SK-N-SH treated with all-trans-retinoic acid at 6 μM for 48 hours (cell line): Measurements from ENCODE around the gene POMGNT1.

Source experiments
- ATAC-seq: fragments of 200-7000 bp; cut with Tn5 transposase; 3 replicates; pipeline ENCODE4 v1.9.1; 2020; ENCODE audit warnings: mild to moderate bottlenecking, moderate library complexity
- ARNTL ChIP-seq: fragments of 450-650 bp; formaldehyde crosslinking; IDR thresholded peaks from 2 replicates; pipeline ENCODE4 v1.5.0; 2020; ENCODE audit warnings: low read depth, mild to moderate bottlenecking, moderate library complexity, borderline replicate concordance
- BACH2 ChIP-seq: fragments of 250-450 bp; sonication (Bioruptor Pico); IDR thresholded peaks from 2 replicates; pipeline ENCODE4 v1.9.0; 2021; ENCODE audit warnings: mild to moderate bottlenecking, borderline replicate concordance
- CREB5 ChIP-seq: fragments of 250-450 bp; sonication (Bioruptor Pico); IDR thresholded peaks from 2 replicates; pipeline ENCODE4 v1.5.1; 2020; ENCODE audit warnings: low read depth, mild to moderate bottlenecking, moderate library complexity
- CSDC2 ChIP-seq: fragments of 250-450 bp; sonication (Bioruptor Pico); IDR thresholded peaks from 2 replicates; pipeline ENCODE4 v1.5.0; 2020; ENCODE audit warnings: mild to moderate bottlenecking, moderate library complexity
- CSRNP3 ChIP-seq: fragments of 250-450 bp; sonication (Bioruptor Pico); IDR thresholded peaks from 2 replicates; pipeline ENCODE4 v1.5.1; 2021; ENCODE audit warnings: mild to moderate bottlenecking, moderate library complexity
- ESRRG ChIP-seq: fragments of 250-450 bp; sonication (Bioruptor Pico); IDR thresholded peaks from 2 replicates; pipeline ENCODE4 v1.6.1; 2021; ENCODE audit warnings: mild to moderate bottlenecking
- GLIS3 ChIP-seq: fragments of 250-450 bp; sonication (Bioruptor Pico); IDR thresholded peaks from 2 replicates; pipeline ENCODE4 v1.5.0; 2020; ENCODE audit warnings: mild to moderate bottlenecking, moderate library complexity
- ISL1 ChIP-seq: fragments of 250-450 bp; sonication (Bioruptor Pico); IDR thresholded peaks from 2 replicates; pipeline ENCODE4 v2.1.2; 2022; ENCODE audit warnings: mild to moderate bottlenecking, moderate library complexity
- OSR1 ChIP-seq: fragments of 250-450 bp; sonication (Bioruptor Pico); IDR thresholded peaks from 2 replicates; pipeline ENCODE4 v1.8.0; 2022; ENCODE audit warnings: moderate library complexity, mild to moderate bottlenecking, inconsistent platforms
- PATZ1 ChIP-seq: fragments of 250-450 bp; sonication (Bioruptor Pico); IDR thresholded peaks from 2 replicates; pipeline ENCODE4 v1.8.0; 2020; ENCODE audit warnings: mild to moderate bottlenecking, moderate library complexity, borderline replicate concordance
- POU6F1 ChIP-seq: fragments of 250-450 bp; sonication (Bioruptor Pico); IDR thresholded peaks from 2 replicates; pipeline ENCODE4 v1.8.0; 2021; ENCODE audit warnings: low read depth, mild to moderate bottlenecking, moderate library complexity, borderline replicate concordance
- PPARA ChIP-seq: fragments of 250-450 bp; sonication (Bioruptor Pico); IDR thresholded peaks from 2 replicates; pipeline ENCODE4 v1.5.0; 2020; ENCODE audit warnings: mild to moderate bottlenecking, borderline replicate concordance
- SNAI2 ChIP-seq: fragments of 250-450 bp; sonication (Bioruptor Pico); IDR thresholded peaks from 2 replicates; pipeline ENCODE4 v1.5.0; 2020; ENCODE audit warnings: mild to moderate bottlenecking, moderate library complexity
- TCF4 ChIP-seq: fragments of 250-450 bp; sonication (Bioruptor Pico); IDR thresholded peaks from 2 replicates; pipeline ENCODE4 v1.8.0; 2021; ENCODE audit warnings: mild to moderate bottlenecking, moderate library complexity, borderline replicate concordance
- TOX ChIP-seq: fragments of 250-450 bp; sonication (Bioruptor Pico); IDR thresholded peaks from 2 replicates; pipeline ENCODE4 v1.8.0; 2021; ENCODE audit warnings: mild to moderate bottlenecking, moderate library complexity, borderline replicate concordance
- TSHZ2 ChIP-seq: fragments of 250-450 bp; sonication (Bioruptor Pico); IDR thresholded peaks from 2 replicates; pipeline ENCODE4 v1.5.0; 2020; ENCODE audit warnings: mild to moderate bottlenecking, moderate library complexity
- ZC3H10 ChIP-seq: fragments of 250-450 bp; sonication (Bioruptor Pico); IDR thresholded peaks from 2 replicates; pipeline ENCODE4 v1.5.1; 2021; ENCODE audit warnings: mild to moderate bottlenecking, moderate library complexity
- ZFP3 ChIP-seq: fragments of 250-450 bp; sonication (Bioruptor Pico); IDR thresholded peaks from 2 replicates; pipeline ENCODE4 v1.5.0; 2020; ENCODE audit warnings: mild to moderate bottlenecking, moderate library complexity
- ZFP30 ChIP-seq: fragments of 450-650 bp; formaldehyde crosslinking; IDR thresholded peaks from 2 replicates; pipeline ENCODE4 v1.5.0; 2022; ENCODE audit warnings: mild to moderate bottlenecking, moderate library complexity

POMGNT1 gene

GRCh38 chr1:46192171-46192570 is 6.1 kb downstream of the POMGNT1 start:
- TF ChIP-seq TOX (CRISPR knock-in tag): no peak
- TF ChIP-seq ARNTL (CRISPR knock-in tag): no peak
- no peak for TF ChIP-seq ESRRG (CRISPR knock-in tag)
- no peak for TF ChIP-seq OSR1
- TF ChIP-seq BACH2 (CRISPR knock-in tag): no peak
- TF ChIP-seq ZC3H10 (CRISPR knock-in tag): no peak
- no peak for ATAC-seq

GRCh38 chr1:46191033-46191701 is 7.1 kb downstream of the POMGNT1 start:
- TF ChIP-seq ISL1 (CRISPR knock-in tag) (no peak), CSRNP3 (CRISPR knock-in tag) (no peak), CREB5 (CRISPR knock-in tag) (no peak), ARNTL (CRISPR knock-in tag) (no peak), ZC3H10 (CRISPR knock-in tag) (no peak), POU6F1 (CRISPR knock-in tag) (no peak), SNAI2 (CRISPR knock-in tag) (no peak), PPARA (CRISPR knock-in tag) (no peak), TOX (CRISPR knock-in tag) (no peak), TSHZ2 (CRISPR knock-in tag) (no peak), TCF4 (no peak)
- no peak for ATAC-seq

GRCh38 chr1:46190539-46190938 is 7.7 kb downstream of the POMGNT1 start:
- no peak for ATAC-seq
- TF ChIP-seq BACH2 (CRISPR knock-in tag) (no peak), ZC3H10 (CRISPR knock-in tag) (no peak), ZFP30 (CRISPR knock-in tag) (no peak), CSDC2 (CRISPR knock-in tag) (no peak), PPARA (CRISPR knock-in tag) (no peak), ESRRG (CRISPR knock-in tag) (no peak), ZFP3 (no peak), CREB5 (CRISPR knock-in tag) (no peak)

GRCh38 chr1:46188295-46189030 is 9.8 kb downstream of the POMGNT1 start:
- ATAC-seq: no peak
- TF ChIP-seq GLIS3 (CRISPR knock-in tag): no peak
- no peak for TF ChIP-seq PATZ1 (CRISPR knock-in tag)
- TF ChIP-seq ARNTL (CRISPR knock-in tag): no peak
- TF ChIP-seq TOX (CRISPR knock-in tag): no peak
- TF ChIP-seq ISL1 (CRISPR knock-in tag): no peak
- TF ChIP-seq, all 23 proteins: peak for 0
